ENCODE data around the gene GOLIM4.

- TF ChIP-seq CTCF (conservative IDR thresholded peaks at IDR 0.05; ENCODE audit: low read depth in 2 of 2) (no peak), EZH2phosphoT487 (IDR thresholded peaks at IDR 0.05; ENCODE audit: unreplicated experiment) (no peak), EZH2 (IDR thresholded peaks at IDR 0.05; ENCODE audit: low read depth, unreplicated experiment) (no peak), CREB1 (CRISPR knock-in tag; IDR thresholded peaks at IDR 0.05; ENCODE audit: low read depth) (no peak), POLR2AphosphoS5 (IDR thresholded peaks at IDR 0.05; ENCODE audit: low read depth) (no peak), ZNF462 (CRISPR knock-in tag; IDR thresholded peaks at IDR 0.05) (no peak), JUNB (IDR thresholded peaks at IDR 0.05; ENCODE audit: unreplicated experiment) (no peak), NANOG (IDR thresholded peaks at IDR 0.05; ENCODE audit: borderline replicate concordance) (no peak), REST (IDR thresholded peaks at IDR 0.05; ENCODE audit: unreplicated experiment) (no peak), STAT1 (IDR thresholded peaks at IDR 0.05; ENCODE audit: unreplicated experiment) (no peak), ETS1 (IDR thresholded peaks at IDR 0.05) (no peak)
Observed at GRCh38 chr3:168001244-168001643, 94.5 kb downstream of the GOLIM4 start.
